GM08714 (cell line): ENCODE results near the gene HEY2.
A peak's percentile ranks its signal among the peaks of the same experiment; 100 is the strongest.
"Not testable (repeated sequence)": the region's sequence is repeated elsewhere in the genome, so short reads cannot be mapped to it uniquely, and the experiment has no call there.

ENCODE experiments used
- H3K4me3 ChIP-seq: fragments of 200-500 bp; sonication (Bioruptor generic); 2 replicates; pipeline ENCODE4 v1.5.1; 2014; ENCODE audit warnings: mild to moderate bottlenecking, low read length, inconsistent platforms
- ZNF274 ChIP-seq: IDR thresholded peaks from 2 replicates; pipeline ENCODE4 v1.6.1; 2012; ENCODE audit warnings: mild to moderate bottlenecking, low read depth, low read length

Gene HEY2

DNA sequence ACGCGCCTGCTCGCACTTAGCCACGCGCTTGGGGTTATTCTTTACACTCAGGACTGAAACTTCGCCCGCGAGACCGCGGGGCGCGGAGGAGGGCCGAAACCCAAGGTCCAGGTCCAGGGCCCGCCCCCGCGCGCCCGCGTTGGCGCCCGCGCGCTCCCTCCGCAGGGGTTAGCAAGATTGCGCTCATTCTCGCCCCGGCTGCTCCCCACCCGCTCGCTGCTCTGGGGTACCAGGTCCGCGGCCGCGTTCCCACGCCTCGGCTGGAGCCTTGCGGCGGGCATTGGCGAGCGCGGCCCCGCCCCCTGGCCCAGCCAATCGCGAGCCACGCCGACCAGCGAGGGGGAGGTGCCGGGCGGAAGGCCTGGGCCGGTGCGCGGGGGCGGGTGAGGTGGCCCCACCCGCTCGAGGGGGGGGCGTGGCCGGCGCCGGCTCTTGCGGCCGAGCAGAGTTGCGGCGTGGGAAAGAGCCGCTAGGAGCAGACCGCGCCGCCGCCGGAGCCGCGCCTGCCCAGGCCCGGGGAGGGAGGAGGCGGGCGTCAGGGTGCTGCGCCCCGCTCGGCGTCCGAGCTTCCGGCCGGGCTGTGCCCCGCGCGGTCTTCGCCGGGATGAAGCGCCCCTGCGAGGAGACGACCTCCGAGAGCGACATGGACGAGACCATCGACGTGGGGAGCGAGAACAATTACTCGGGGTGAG is at the start of gene HEY2:
Gene HEY2 (plus strand): TSS at position 460 of the 692 bp plus-strand sequence. CDS start 145 bp downstream, at position 605.
- H3K4me3 ChIP-seq: peak within 1 kb of the TSS; percentile 80
- TF ChIP-seq ZNF274: no peak

DNA sequence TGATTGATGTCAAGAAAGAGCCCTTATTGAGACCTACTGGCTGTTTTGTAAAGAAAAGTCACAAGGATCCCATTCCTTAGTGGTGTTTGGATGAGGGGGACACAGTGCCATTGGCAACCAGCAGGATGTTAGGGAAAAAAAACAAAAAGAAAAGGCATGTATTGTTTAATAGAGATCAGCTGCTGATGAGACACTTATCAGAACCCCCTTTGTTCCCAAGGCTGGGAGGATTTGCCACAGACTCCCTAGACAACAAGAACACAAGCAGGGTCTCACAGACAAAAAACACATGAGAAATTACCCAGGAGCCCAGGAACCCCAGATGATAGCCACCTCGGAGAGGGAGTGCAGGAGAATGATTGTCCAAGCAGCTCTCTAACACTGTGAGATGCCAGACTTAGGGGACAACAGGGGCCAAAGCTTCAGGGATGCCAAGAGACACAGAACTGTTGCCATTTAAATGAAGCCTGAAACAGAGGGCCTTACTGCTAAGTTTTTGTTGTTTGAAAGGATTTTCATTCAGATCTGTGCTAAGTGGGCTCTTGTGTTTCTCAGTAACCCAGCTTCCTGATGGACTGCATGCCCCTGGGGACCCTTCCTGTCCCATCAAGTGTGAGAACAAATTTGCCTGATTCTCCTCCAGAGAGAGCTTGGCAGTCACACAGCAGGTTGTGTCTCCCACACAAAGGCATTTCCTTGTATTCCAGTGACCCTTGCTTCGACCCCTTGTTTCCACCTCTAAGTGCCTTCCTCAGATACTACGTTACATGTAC is 48.7 kb upstream of the HEY2 start:
- H3K4me3 ChIP-seq: no peak overlapping the region
- no peak for TF ChIP-seq ZNF274

DNA sequence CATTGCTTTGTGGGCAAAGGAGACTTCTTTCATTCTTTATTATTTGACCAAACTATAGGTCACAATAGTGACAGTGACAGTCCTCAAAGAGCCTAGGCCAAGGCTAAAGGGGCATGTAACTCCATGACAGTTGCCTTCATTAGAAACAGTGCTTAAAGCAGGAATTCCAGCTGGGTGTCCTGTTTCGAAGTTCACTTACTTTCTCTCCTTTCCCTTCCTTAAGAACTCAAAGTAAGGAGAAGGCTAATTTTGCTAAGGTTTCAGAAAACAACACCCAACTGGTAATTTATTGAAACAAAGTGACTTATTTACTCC is 48.1 kb upstream of the HEY2 start:
- no peak for TF ChIP-seq ZNF274
- no peak overlapping the region for H3K4me3 ChIP-seq

DNA sequence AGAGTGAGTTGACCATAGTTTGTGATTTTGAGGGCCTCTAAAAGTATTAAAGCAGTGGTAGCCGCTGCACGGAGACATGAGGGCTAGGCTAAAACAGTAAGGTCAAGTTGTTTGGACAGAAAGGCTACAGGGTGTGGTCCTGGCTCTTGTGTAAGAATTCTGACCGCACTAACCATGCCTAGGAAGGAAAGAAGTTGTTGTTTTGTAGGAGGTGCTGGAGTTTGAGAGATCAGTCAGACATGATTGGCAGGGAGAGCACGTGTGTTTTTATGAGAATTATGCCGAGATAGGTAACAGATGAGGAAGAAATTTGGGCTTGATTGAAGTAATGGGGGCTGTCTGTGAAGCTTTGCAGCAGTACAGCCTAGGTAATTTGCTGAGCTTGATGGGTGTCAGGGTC is 45.5 kb upstream of the HEY2 start:
- H3K4me3 ChIP-seq: not testable (repeated sequence)

DNA sequence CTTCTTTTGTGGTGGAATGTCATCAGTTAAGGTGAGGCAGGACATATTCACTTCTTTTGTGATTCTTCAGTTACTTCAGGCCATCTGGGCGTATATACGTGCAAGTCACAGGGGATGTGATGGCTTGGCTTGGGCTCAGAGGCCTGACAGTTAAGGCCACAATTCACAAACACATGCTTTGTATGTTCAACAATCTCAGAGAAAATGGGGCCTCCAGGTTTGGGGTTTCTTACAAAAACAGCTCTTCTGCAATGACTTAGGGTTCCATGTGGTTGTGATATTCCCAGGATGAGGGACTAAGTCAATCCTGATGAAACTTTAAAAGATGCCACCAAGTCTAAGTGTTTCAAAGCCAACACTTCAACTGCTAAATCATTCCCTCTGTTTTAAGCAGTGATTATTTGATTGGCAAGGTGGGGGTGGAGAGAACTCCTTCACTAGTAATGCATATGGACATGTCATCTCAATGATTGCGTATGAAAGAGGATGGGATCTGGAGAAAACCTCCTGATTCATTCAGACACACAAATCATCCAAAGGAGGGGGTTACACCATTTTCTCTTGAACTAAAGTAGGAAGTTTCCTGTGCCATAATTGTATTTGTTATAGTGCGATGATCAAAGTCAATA is 41.7 kb upstream of the HEY2 start:
- TF ChIP-seq ZNF274: no peak
- no peak overlapping the region for H3K4me3 ChIP-seq

DNA sequence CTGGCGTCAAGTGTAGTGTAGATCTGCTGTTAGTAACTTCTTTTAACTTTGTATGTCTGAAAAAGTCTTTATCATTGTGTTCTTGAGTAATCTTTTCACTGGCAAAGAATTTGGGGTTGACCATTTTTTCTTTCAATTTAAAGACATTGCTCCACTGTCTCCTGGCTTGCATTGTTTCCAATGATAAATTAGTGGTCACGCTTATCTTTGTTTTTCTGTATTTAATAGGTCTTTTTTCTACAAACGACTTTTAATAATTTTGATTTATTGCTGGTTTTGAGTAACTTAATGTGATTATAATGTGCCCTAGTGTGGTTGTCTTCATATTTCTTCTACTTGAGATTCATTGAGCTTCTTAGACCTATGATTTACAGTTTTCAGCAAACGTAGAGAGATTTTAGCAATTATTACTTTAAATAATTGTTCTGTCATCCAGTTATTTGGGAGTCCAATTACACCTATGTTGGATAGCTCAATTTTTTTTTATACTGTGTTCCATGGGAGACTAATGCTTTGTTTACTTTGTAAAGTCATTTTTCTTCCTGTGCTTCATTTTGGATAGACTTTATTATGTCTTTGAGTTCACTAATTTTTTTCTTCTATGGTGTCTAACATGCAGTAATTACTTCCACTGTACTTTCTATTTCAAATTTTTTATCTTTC is 38.3 kb upstream of the HEY2 start:
- no peak for TF ChIP-seq ZNF274
- no peak overlapping the region for H3K4me3 ChIP-seq

DNA sequence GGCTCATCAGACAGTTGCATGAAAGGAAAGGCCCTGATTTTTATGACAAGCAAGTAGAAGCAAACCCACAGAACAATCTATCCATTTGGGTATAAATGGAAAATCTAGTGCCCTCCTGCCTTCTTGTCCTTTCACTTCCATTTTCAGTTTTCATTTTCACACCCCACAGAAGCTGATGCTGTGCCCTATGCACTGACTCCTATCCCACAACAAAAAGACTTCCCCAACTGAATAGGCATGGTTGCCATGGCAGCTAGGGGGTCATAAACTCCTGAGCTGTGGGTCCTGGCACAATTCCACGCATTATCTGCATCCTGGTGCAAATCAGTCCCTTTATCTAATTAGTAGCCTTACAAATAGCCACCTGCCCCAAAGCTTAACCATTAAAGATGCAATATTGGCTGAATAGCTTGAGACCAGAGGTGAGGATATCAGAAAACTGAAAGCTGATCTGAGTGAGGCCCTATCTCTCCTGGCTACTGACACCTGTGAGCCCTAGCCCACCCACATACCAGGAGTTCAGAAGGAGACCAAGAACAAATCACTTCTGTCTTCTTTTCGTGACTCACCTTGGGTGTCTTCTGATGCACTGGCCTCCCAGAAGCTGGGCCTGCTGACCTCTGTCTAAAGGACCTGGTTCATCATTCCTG is 34.9 kb upstream of the HEY2 start:
- TF ChIP-seq ZNF274: no peak
- H3K4me3 ChIP-seq: no peak overlapping the region; the same call in 1 of the 2 replicates

DNA sequence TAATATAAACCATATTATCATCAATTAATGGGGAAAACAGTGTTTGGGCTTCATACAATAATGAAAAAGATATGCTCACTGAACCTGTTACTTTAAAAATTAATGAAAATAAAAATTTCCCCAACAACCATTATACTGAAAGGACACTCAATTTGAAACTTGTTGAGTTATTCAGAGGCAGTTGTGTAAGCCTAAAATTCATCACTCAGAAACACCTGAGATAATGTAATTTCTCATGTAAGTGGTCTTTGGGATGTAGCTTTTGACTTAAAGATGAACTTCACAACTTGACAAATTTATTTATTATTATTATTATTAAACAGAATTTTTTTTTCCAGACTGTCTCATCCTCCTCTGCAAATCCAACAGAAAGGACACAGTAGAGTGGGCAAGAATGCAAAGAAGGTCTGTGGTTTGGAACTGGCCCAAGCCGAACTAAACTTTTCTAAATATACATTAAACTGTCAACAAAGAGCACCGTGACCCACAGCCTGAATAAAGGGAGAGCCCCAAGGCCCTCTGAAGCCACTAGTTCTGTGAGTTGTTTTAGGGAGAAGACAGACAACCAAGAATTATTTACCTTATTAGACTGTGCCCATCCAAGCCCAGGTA is 32.2 kb upstream of the HEY2 start:
- H3K4me3 ChIP-seq: peak overlapping the region; percentile 55; the same call in 1 of the 2 replicates
- no peak for TF ChIP-seq ZNF274

DNA sequence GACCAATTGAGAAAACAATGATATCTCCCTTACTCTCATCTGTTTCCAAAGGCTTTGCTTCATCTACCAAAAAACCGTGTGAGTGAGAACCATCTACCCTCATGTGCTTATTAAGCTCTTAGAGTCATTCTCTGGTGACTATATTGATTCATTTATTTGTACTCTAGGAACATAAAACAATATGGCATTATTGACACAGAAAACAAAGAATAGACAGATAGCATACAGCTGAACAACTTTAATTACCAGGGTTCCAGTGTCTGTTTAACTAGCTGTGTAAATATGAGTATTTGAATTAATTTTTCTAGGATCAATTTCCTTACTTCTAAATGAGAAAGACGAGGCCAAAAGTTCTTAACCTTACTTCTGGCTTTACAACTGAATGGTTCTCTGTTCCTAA is 31.3 kb upstream of the HEY2 start:
- H3K4me3 ChIP-seq: no peak overlapping the region; the same call in 1 of the 2 replicates
- TF ChIP-seq ZNF274: no peak

DNA sequence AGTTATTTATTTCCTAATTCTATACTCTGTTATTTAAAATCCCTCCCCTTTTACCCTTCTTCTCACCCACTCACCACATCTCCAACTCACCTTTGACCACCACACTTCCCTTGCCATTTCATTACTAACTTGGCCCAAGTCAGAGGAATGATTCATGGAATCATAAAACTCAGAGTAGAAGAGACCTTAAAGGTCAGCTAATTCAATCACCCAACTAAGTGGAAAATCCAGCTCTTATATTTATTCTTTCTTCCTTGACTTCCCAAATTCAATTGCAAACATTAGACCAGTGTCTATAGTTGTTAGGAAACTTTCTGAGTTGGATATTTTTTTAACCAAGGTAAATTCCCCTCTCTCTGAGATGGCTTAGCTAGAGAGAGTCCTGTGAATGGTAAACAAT is 26.5 kb upstream of the HEY2 start:
- no peak for TF ChIP-seq ZNF274
- no peak overlapping the region for H3K4me3 ChIP-seq

DNA sequence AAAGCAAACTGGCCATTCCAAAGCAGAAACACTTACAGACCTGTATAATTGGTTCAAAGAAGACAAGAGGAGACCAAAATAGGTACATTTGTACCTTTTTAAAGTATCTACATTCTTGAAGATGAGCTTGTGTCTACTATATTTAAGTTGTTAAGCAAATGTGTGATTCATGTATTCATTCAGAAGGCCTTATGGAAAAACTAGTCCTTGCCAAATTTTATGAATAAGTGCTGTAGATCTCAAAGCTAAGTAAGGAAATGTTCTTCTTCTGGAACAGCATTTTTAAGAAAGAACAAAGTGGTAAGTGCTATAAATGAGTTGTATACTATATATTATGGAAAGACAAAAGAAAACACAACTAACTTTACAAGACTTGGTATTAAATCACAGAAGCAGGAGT is 22.2 kb upstream of the HEY2 start:
- TF ChIP-seq ZNF274: no peak
- no peak overlapping the region for H3K4me3 ChIP-seq

DNA sequence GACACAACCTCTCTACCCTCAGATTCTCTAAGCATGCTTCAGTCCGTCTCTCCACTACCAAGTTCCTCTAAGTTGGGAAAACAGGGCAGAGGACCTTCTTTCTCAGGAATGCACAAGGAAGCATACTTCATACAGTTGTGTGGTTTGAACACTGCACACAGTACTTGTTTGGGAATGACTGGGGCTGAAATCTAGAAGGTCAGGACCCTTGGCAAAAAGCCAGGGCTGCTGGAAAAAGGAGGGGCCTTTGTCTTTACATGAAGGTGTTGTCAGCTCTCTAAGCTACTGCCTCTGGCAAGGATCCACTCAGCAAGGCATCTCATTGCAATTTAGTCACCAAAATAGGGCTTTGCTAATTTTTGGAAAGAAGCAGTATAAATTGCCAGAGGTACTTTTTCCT is 20.7 kb upstream of the HEY2 start:
- no peak overlapping the region for H3K4me3 ChIP-seq
- TF ChIP-seq ZNF274: no peak

DNA sequence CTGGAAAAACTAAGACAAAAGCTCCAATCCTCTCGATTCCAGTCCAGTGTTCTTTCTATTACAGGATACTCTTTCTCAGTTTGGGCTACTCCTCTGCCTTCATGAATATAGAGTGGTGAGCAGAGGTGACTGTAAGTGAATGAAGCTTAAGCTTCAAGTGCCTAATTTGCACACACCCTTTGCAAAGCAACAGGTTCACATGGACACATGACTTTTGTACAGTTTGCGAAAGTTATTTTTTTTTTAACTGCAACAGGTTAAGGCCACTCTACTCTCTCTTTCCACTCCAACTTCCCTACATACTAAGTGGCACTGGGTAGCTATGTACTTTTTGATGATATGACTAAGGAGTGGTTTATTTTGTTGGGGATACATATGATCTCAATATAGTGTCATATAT is 19.4 kb upstream of the HEY2 start:
- no peak overlapping the region for H3K4me3 ChIP-seq

DNA sequence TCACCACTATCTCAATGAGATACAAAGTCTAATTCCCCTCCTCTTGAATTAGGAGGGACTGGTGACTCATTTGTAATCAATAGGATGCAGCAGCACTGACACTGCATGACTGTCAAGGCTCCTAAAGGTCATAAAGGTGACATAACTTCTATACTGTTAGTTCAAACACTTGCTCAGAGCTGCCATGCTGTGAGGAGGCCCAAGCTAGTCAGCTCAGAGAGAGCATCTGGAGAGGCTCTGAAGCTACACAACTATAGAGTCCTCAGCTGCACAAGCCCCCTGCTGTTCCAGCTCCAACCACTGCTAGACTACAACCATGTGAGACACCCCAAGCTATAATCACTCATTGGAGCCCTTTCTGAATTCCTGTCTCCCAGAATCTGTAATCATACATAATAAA is 17.0 kb upstream of the HEY2 start:
- TF ChIP-seq ZNF274: no peak
- H3K4me3 ChIP-seq: no peak overlapping the region

More for the DNA sequence above, 19.4 kb upstream of the HEY2 start:
- no peak for TF ChIP-seq ZNF274
